ENCODE data around the gene C9orf43.

DNA sequence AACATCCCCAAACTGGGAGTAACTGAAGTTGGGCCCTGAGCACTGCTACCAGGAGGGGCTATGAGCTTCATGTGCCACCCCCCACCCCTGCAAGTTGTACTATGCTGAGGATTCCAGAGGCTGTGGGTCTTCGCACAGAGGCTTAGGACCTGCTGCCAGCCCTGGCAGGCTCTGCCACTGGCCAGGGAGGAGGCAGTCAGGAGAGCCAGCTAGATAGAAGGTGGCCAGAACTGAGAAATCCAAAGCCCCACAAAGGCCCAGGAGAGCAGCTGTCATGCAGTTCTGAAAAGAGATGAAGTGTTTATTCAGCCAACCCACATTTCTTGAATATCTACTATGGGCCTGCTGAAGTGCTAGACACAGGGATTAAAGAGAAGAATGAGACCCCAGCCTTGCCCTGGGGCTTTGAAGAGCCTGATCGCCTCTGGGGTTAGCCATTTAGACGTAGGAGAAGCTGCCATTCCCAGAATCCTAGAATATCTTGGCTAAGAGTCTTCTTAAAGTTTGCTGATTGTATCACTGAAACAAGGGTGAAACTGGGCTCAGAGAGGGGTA lies 10.8 kb upstream of the C9orf43 start:
- TF ChIP-seq, protein P1, sequence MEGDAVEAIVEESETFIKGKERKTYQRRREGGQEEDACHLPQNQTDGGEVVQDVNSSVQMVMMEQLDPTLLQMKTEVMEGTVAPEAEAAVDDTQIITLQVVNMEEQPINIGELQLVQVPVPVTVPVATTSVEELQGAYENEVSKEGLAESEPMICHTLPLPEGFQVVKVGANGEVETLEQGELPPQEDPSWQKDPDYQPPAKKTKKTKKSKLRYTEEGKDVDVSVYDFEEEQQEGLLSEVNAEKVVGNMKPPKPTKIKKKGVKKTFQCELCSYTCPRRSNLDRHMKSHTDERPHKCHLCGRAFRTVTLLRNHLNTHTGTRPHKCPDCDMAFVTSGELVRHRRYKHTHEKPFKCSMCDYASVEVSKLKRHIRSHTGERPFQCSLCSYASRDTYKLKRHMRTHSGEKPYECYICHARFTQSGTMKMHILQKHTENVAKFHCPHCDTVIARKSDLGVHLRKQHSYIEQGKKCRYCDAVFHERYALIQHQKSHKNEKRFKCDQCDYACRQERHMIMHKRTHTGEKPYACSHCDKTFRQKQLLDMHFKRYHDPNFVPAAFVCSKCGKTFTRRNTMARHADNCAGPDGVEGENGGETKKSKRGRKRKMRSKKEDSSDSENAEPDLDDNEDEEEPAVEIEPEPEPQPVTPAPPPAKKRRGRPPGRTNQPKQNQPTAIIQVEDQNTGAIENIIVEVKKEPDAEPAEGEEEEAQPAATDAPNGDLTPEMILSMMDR (IDR thresholded peaks at IDR 0.05), result no peak
- no peak for TF ChIP-seq RAD21 (conservative IDR thresholded peaks at IDR 0.05 in 1 of 2, IDR thresholded peaks at IDR 0.05 in 1 of 2)
- TF ChIP-seq RFX5 (IDR thresholded peaks at IDR 0.05), result no peak
- no peak for TF ChIP-seq SREBF2 (IDR thresholded peaks at IDR 0.05)
- no peak for TF ChIP-seq RCOR1 (IDR thresholded peaks at IDR 0.05; ENCODE audit: low read depth, low read length)
- TF ChIP-seq, protein P2, sequence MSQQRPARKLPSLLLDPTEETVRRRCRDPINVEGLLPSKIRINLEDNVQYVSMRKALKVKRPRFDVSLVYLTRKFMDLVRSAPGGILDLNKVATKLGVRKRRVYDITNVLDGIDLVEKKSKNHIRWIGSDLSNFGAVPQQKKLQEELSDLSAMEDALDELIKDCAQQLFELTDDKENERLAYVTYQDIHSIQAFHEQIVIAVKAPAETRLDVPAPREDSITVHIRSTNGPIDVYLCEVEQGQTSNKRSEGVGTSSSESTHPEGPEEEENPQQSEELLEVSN (IDR thresholded peaks at IDR 0.05; ENCODE audit: borderline replicate concordance, low read depth), result no peak
- no peak for TF ChIP-seq TP53 (CRISPR knock-in tag; IDR thresholded peaks at IDR 0.05)
- no peak for TF ChIP-seq POLR2A (IDR thresholded peaks at IDR 0.05; ENCODE audit: low read length)
- TF ChIP-seq, protein P3, sequence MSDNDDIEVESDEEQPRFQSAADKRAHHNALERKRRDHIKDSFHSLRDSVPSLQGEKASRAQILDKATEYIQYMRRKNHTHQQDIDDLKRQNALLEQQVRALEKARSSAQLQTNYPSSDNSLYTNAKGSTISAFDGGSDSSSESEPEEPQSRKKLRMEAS (IDR thresholded peaks at IDR 0.05), result no peak
- no peak for TF ChIP-seq EP300 (IDR thresholded peaks at IDR 0.05)
- TF ChIP-seq CBX8 (IDR thresholded peaks at IDR 0.05), result no peak

Measured in A549 (cell line).